GM18511 (cell line): ENCODE results near the gene NTN5.

Experiments
- ATAC-seq: cut with Tn5 transposase; IDR thresholded peaks from one replicate; pipeline ENCODE4 v1.9.1; 2021; ENCODE audit warnings: mild to moderate bottlenecking, moderate library complexity; ENCODE audit not compliant: unreplicated experiment

The NTN5 gene

DNA sequence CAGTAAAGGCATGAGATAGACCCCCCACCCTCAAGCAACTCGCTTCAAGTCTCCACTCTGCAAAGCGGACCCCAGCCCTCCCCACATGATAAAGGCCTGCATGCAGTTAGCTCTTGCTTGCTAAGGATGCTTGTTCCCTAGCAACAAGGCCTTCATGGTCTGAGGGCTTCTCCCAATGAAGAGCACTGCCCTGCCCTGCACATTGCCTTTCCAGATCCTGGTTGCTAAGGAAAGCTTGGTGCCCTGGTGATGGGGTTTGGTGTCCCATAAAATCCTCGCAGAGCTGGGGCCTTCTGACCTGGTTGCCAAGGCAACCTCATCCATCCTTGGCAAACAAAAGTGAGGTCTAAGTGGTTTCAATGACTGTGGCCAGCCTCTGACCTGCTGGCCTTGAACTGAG lies 41.6 kb downstream of the NTN5 start:
- no peak for ATAC-seq

DNA sequence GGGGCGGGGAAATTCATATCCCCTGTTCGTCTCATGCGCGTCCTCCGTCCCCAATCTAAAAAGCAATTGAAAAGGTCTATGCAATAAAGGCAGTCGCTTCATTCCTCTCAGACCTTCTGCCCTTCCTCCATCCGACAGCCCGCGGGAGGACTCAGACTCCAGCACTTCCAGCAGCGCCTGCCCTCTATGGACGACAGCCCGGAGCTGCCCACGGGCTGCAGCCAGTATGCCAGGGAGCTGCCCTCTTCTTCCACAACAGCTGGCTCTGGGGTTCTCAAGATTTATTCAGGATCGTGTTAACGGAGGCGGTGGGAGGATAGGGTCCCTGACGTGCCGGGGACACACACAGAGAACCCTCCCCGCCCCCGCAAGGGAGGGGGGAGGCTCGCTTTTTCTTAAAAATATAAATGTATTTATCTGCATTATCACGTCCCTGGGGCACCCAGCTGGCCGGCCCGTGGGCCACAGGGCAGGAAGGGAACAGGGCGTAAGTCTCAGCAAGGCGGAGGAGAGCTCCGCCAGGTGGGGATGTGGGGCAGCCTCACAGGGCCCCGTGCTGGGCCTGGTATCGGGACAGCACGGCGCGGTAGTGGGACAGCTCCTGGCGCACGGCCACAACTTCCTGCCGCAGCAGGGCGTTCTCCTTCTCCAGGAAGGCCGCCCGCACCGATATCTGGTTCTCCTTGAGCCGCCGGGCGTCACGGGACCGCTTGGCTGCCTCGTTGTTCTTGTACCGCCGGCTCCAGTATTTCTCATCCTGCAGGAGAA lies 42.3 kb downstream of the NTN5 start:
- ATAC-seq: no peak

DNA sequence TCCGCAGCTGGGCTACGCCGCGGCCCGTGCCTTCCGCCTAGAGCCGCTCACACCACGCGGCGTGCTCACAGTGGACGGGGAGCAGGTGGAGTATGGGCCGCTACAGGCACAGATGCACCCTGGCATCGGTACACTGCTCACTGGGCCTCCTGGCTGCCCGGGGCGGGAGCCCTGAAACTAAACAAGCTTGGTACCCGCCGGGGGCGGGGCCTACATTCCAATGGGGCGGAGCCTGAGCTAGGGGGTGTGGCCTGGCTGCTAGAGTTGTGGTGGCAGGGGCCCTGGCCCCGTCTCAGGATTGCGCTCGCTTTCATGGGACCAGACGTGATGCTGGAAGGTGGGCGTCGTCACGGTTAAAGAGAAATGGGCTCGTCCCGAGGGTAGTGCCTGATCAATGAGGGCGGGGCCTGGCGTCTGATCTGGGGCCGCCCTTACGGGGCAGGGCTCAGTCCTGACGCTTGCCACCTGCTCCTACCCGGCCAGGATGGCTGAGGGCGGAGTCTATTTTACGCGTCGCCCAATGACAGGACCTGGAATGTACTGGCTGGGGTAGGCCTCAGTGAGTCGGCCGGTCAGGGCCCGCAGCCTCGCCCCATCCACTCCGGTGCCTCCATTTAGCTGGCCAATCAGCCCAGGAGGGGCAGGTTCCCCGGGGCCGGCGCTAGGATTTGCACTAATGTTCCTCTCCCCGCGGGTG lies 43.1 kb downstream of the NTN5 start:
- no peak for ATAC-seq

DNA sequence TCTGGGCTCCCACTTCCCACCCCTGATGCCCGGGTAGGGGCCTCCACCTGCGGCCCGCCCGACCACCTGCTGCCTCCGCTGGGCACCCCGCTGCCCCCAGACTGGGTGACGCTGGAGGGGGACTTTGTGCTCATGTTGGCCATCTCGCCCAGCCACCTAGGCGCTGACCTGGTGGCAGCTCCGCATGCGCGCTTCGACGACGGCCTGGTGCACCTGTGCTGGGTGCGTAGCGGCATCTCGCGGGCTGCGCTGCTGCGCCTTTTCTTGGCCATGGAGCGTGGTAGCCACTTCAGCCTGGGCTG lies 43.6 kb downstream of the NTN5 start:
- no peak for ATAC-seq

DNA sequence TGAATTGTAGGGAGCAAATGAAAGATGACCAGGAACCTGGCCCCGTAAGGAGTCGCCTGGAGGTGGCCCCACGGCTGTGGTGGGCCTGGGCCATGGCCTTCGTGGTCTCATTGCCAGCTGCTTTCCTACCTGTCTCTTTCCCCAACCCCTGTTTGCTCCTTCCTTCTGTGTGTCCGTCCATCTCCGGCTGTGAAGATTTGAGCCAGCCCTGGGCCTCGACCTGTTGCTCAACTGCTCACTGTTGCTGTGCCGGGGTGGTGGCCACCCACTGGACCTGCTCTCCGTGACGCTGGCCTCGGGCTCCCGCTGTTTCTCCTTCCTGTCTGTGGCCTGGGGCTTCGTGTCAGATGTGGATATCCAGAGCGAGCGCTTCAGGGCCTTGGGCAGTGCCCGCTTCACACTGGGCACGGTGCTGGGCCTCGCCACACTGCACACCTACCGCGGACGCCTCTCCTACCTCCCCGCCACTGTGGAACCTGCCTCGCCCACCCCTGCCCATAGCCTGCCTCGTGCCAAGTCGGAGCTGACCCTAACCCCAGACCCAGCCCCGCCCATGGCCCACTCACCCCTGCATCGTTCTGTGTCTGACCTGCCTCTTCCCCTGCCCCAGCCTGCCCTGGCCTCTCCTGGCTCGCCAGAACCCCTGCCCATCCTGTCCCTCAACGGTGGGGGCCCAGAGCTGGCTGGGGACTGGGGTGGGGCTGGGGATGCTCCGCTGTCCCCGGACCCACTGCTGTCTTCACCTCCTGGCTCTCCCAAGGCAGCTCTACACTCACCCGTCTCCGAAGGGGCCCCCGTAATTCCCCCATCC lies 44.1 kb downstream of the NTN5 start:
- no peak for ATAC-seq

DNA sequence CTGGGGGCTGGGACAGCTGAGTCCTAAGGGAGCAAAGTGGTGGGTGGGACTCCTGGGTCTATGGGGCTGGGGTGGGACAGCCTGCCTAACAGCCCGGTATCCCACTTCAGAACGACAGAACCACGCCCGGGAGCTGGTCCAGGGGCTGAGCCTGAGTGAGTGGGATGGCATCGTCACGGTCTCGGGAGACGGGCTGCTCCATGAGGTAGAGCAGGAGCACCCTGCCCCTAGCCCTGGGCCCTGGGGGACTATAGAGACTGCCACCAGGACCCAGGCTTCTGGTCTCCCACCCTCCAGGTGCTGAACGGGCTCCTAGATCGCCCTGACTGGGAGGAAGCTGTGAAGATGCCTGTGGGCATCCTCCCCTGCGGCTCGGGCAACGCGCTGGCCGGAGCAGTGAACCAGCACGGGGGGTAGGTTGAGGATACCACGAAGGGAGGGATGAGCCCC lies 44.9 kb downstream of the NTN5 start:
- no peak for ATAC-seq

DNA sequence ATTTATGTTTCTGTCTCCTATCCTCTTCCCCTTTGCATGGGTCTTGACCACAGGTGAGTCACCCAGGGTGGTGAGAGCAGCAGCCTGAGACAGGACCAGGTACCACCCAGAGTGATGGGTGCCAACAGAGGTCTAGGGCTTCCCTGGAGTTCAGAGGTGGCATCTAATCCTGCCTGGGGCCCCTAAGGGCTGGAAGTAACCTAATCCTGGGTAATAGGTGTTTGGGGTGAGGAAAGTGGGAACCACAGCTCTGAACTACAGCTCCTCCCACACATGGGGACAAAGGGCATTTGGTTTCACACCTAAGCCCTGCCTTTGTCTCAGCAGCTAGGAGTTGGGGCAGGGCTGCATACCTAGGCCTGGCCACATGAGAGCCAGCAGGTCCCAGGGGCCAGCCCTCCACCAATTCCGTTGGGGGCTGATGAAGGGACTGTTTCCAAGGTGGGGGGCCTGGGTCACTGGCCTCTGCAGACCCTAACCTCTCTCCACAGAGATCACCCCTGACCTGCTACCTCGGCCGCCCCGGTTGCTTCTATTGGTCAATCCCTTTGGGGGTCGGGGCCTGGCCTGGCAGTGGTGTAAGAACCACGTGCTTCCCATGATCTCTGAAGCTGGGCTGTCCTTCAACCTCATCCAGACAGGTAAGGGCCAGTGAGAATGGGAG lies 45.5 kb downstream of the NTN5 start:
- ATAC-seq: no peak

DNA sequence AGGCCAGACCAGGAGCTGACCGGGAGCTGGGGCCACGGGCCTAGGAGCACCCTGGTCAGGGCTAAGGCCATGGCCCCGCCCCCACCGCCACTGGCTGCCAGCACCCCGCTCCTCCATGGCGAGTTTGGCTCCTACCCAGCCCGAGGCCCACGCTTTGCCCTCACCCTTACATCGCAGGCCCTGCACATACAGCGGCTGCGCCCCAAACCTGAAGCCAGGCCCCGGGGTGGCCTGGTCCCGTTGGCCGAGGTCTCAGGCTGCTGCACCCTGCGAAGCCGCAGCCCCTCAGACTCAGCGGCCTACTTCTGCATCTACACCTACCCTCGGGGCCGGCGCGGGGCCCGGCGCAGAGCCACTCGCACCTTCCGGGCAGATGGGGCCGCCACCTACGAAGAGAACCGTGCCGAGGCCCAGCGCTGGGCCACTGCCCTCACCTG lies 46.9 kb downstream of the NTN5 start:
- ATAC-seq: no peak

DNA sequence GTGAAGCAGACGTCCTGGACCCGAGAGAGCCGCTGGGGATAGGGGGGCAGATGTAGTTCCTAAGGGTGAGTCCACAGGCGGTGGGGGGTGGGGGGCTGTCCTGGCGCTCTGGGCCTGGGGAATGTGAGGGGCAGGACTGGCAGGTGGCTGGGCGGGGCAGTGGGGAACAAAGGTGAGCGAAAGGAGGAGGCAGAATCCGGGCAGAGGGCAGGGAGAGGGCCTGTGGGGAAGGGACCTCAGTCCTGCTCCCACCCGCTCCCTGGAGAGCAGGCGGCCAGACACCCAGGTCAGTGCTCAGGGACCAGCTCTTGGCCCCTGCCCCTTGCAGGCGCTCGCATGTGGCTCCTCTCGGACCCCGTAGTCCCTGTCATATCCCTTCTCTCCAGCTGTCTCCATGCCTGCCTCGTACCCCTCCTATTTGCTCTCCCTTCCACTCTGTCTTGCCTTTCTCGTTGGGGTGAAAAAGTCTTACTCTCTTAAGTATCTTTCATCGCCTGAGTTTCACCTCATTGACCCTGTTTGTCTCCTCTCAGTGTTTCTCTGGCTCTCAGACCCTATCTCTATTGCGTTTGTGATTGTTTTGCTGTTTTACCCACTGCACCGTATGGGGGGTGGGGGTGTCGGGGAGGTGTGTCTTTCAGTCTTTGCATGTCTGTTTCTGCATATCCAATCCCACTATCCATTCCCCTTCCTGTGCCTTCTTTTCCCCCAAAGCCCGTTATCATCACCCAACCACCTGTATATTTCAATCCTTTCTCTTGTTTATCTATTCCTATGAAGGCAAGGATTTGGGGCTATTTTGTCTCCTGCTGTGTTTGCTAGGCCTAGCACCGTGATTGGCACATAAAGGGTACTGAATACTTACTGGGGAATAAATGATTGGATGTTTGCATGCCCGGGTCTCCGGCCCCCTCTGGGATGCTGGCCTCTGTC lies 47.8 kb downstream of the NTN5 start:
- no peak for ATAC-seq

DNA sequence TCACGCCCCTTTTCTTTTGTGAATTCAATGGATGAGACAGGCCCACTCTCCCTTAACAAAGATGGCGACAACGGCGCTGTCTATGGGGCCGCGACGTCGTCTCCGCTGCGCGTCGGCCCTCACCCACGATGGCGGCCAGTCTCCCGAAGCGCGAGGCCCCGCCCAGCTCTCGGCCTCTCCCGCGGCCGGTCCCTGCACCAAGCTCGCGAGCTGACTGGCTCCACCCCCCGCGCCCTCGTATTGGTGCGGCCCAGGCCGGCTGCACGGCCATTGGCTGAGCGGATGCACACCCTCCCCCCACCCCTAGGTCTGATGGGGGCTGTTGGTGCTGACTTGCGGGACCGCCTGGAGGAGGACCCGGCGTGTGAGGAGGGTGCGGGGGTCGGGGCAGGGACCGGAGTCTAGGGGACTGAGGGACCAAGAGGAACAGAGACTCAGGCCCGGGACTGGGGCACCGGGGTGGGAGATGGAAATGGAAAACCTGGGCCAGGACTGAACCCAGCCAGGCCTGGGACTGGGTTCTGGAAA lies 48.7 kb downstream of the NTN5 start:
- peak; percentile 78 for ATAC-seq

DNA sequence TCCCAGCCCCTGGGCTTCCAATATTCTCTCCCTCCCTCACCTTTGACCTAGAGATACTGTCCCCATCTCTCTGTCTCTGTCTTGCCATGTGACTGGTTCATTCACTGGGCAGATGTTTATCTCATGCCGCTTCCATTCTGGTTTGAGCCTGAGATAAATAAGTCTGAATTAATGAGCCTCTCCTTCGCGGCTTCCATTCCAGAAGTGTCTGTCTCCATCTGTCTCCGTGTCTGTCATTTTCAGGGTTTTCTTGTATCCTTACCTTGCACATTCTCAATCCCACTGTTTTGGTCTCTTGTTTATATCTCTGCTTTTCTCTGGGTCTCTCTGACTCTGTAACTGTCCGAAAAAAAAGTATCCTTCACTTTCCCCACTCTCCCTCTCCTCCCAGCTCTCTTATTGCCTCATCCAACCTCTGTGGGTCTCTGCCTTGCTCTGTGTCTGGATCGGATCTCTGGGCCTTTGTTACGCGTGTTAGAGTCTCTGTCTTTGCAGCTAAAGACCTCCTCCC lies 49.2 kb downstream of the NTN5 start:
- ATAC-seq: no peak

DNA sequence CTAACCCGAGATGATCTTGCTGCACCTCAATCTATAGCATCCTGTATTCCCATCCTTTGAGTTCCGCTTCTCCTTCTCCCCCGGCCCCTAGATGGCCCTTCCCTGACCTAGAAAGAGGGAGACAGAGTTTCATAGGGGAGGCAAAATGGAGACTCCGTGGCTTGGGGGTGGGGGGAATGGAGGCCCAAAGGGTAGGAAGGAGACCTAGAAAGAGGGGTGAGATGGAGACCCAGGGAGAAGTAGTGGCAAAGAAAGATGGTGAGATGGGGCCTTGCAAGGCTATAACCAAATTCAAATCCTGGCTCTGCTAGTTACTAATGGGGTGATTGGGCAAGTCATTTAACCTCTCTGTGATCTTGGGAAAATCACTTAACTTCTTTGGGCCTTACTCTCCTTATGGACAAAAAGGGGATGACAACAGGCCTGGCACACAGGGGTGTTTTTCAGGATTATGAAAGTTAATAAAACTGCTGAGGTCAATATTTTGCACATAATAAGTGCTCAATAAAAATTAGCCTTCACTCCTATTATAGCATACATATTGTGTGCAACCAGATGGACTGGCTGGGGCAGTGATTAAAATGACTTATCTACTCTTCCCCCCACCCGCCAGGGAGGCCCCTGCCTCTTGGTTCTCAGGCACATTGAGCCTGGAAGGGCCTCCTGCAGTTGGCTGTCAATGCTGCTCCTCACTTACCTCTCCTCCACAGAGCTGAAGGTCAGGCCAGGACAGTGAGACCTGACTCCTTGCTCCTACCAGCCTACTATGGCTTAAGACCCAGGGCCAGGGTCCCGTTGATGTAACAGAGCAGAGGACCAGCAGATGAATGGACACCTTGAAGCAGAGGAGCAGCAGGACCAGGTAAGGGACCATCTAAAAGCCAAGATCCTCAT lies 52.9 kb downstream of the NTN5 start:
- ATAC-seq: no peak

DNA sequence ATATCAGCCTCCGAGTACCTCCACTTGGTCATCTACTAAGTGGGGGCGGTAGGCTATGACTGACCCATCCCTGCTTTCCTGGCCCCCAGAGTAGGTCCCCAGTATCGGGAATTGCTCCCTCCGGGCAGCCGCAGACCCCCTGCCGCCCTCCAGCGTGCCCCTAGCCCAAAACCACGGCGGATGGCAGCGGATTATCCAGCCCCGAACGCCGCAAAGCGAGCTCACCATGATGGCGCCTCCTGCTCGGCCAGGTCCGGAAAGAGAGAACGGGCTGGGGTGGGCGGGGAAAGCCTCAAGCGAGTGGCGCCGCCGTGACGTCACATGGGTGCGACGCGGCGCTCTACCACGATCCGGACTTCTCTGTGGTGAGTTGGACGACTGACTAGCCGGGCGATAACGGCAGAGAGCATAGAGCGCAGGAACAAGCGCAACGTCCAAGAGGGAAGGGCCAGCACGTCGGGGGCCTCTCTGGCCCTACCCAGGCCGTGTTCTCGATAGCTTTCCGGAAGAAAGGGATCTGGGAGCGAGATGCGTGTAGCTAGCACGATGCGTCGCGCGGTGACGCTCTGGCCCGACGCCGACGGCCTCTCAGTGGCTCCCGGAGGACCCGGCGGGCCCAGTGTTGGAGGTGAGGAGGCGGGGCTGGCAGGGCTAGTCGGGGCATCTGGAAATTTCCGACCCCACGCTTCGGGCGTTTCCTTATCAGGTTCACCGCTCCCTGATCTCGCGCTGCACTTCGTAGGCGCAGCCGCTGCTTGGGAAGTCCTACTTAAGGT lies 53.7 kb downstream of the NTN5 start, which contains the start of the genes RPL18 and SPHK2:
Gene RPL18 (minus strand): TSS at position 263 of the 776 bp plus-strand sequence. CDS start 35 bp downstream, at position 228.
Gene SPHK2 (plus strand): TSS at position 591 of the 776 bp plus-strand sequence. CDS start 1,009 bp downstream, outside the sequence.
- peak; percentile 83 for ATAC-seq

DNA sequence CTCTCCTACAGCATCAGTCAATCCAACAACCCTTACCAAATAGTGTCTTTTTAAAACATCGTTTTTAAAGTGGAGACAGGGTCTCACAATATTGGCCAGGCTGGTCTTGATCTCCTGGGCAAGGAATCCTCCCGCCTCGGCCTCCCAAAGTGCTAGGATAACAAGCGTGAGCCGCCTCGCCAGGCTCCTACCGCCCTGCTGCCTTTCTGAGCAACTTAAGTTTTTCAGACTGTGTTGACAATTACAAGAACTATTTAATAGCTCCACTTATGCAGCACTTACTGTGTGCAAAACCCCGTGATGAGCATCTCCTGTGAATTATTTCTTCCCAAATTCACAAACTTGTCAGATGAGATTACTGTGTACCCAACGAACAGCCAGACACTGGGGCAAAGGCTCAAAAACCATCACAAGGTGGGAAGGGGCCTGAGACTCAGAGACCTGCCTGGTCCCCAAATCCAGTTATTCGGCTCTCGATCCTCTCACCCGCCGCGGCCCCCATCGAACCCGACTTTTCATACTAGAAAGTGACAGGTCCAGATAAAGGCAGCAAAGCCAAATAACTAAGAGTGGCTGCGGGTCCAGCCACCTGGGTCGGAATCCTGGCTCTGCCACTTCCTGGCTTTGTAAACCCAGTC lies 54.4 kb downstream of the NTN5 start:
- no peak for ATAC-seq

DNA sequence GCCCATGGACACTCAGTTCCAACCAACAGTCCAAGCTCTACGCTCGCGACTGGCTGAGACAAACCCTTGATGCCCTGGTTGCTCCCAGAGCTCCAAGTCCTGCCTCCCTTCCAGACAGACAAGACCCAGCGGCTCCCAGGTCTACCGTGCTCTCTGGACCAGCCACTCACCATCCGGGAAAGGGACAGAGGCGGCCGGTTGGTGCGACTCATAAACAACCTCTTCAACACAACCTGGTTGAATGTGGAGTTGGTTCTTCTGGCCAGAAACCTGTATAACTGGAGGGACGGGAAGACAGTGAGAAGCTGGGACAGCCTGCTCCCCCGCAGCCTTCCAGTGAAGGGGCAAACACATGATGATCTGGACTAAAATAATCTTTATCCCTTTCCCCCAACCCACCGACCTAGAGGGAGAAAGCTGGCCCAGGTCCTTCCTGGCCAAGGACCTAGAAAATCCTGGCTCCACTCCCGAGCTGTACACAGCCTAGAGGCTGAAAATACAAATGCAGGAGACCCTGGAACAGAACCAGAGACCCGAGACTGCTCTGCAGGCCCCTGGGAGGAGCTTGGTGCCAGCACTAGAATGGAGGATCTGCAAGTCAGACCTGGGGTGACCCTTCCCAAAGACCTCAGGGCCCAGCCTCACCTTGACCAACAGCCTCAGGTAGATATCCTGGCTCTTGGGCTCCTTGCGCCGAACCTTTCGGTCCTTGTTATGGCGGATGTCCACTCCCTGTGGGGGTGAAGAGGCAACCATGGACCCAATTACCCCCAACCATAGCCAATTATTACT lies 55.5 kb downstream of the NTN5 start:
- no peak for ATAC-seq

DNA sequence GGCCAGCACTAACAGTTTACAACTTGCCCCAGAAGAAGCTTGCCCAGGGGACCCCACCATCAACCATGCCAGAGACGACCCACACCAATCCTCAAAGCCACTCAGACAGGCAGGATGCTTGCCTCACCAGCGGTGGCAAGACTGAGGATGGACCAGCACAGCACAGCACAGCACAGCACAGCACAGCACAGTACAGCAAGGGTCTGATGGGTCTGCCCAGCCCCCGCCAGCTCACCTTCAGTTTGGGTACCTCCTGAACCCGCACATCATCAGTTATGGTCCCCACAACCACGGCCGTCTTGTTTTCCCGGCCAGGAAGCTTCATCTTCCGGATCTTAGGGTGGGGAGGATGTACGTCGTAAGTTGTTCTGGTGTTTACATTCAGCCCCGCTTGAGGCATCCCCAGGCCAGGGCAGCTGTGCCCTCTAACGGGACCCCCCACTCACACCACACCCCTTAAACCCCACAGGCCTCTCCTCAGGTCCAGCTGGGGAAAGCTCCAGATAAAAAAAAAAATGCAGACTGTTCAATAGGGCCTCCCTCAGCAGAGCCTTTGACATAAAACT lies 56.2 kb downstream of the NTN5 start:
- ATAC-seq: no peak
